ENCODE results near the gene PDZRN4. TPM values are rescaled to one million over a fixed set of nuclear protein-coding genes. Genes with fewer than 3 reads are reported as not detected.

PDZRN4 gene
- polyA plus RNA-seq, 3 donors, result not detected

- WGBS (ENCODE audit: insufficient coverage), result 80% methylated on average over 1 of the region's 2 CpGs
- no peaks in the 10 kb centered on the region for H3K27me3 Mint-ChIP-seq (ENCODE audit: low read depth in 3 of 3)
- no peak overlapping the region for H3K4me3 ChIP-seq (replicated peaks in 1 of 3; ENCODE audit: low read depth in 2 of 3, low read length in 3 of 3)
- H3K36me3 Mint-ChIP-seq, result no peaks in the 10 kb centered on the region
- no peaks in the 10 kb centered on the region for H3K36me3 ChIP-seq (replicated peaks in 1 of 2; ENCODE audit: control insufficient read depth in 1 of 2, insufficient read depth in 2 of 2, low read length in 2 of 2)
- no peak overlapping the region for H3K4me2 ChIP-seq (replicated peaks; ENCODE audit: extremely low read depth, low read length, poor library complexity, severe bottlenecking)
- TF ChIP-seq CTCF (IDR thresholded peaks at IDR 0.05), result no peak
- no peaks in the 10 kb centered on the region for H3K79me2 ChIP-seq (ENCODE audit: insufficient read depth, low read length)
- H3K4me3 Mint-ChIP-seq, result no peak overlapping the region
- no peaks in the 10 kb centered on the region for H3K9me3 ChIP-seq (replicated peaks in 1 of 2; ENCODE audit: control insufficient read depth in 1 of 2, insufficient read depth in 1 of 2, low read length in 2 of 2)
- no peak overlapping the region for H3K9ac ChIP-seq (ENCODE audit: insufficient read depth, low read length, poor library complexity, severe bottlenecking)
- no peak overlapping the region for H3K27ac ChIP-seq (ENCODE audit: low read depth in 1 of 2, low read length in 2 of 2)
- intact Hi-C loops (cut with micrococcal nuclease), result no loop called here
- peaks cover 5 to 15% (median 8%) of the 10 kb centered on the region in 7 donors for H3K9me3 Mint-ChIP-seq
- H3K4me1 Mint-ChIP-seq, result no peaks in the 10 kb centered on the region
- H3K27ac Mint-ChIP-seq, result no peak overlapping the region
- H2AFZ ChIP-seq (ENCODE audit: insufficient read depth, low read depth, low read length, poor library complexity, severe bottlenecking), result no peak overlapping the region
- no peak for DNase-seq
- H3K27me3 ChIP-seq (ENCODE audit: control insufficient read depth in 2 of 2, insufficient read depth in 2 of 2, low read length in 2 of 2), result no peaks in the 10 kb centered on the region
- H3K4me1 ChIP-seq (ENCODE audit: control insufficient read depth in 1 of 2, insufficient read depth in 2 of 2, low read length in 2 of 2), result no peaks in the 10 kb centered on the region
- H4K20me1 ChIP-seq (ENCODE audit: insufficient read depth, low read length), result no peaks in the 10 kb centered on the region
These were observed 47.0 kb upstream of the PDZRN4 start for GRCh38 chr12:41141104-41141503.

GRCh38 chr12:41142376-41142775 lies 45.7 kb upstream of the PDZRN4 start:
- H3K79me2 ChIP-seq (ENCODE audit: insufficient read depth, low read length), result no peaks in the 10 kb centered on the region
- H3K4me3 Mint-ChIP-seq, result no peak overlapping the region
- peaks cover 5 to 15% (median 9%) of the 10 kb centered on the region in 7 donors for H3K9me3 Mint-ChIP-seq
- H3K27me3 ChIP-seq (ENCODE audit: control insufficient read depth in 2 of 2, insufficient read depth in 2 of 2, low read length in 2 of 2), result no peaks in the 10 kb centered on the region
- H3K9ac ChIP-seq (ENCODE audit: insufficient read depth, low read length, poor library complexity, severe bottlenecking), result no peak overlapping the region
- no peaks in the 10 kb centered on the region for H3K36me3 Mint-ChIP-seq
- no peaks in the 10 kb centered on the region for H3K4me1 ChIP-seq (ENCODE audit: control insufficient read depth in 1 of 2, insufficient read depth in 2 of 2, low read length in 2 of 2)
- H3K4me2 ChIP-seq (replicated peaks; ENCODE audit: extremely low read depth, low read length, poor library complexity, severe bottlenecking), result no peak overlapping the region
- no peaks in the 10 kb centered on the region for H4K20me1 ChIP-seq (ENCODE audit: insufficient read depth, low read length)
- H3K4me3 ChIP-seq (replicated peaks in 1 of 3; ENCODE audit: low read depth in 2 of 3, low read length in 3 of 3), result no peak overlapping the region
- DNase-seq, result no peak
- H3K4me1 Mint-ChIP-seq, result no peaks in the 10 kb centered on the region
- H2AFZ ChIP-seq (ENCODE audit: insufficient read depth, low read depth, low read length, poor library complexity, severe bottlenecking), result no peak overlapping the region
- H3K27ac Mint-ChIP-seq, result no peak overlapping the region
- H3K36me3 ChIP-seq (replicated peaks in 1 of 2; ENCODE audit: control insufficient read depth in 1 of 2, insufficient read depth in 2 of 2, low read length in 2 of 2), result no peaks in the 10 kb centered on the region
- no peak for TF ChIP-seq CTCF (IDR thresholded peaks at IDR 0.05)
- no peaks in the 10 kb centered on the region for H3K27me3 Mint-ChIP-seq (ENCODE audit: low read depth in 3 of 3)
- no peak overlapping the region for H3K27ac ChIP-seq (ENCODE audit: low read depth in 1 of 2, low read length in 2 of 2)
- WGBS (ENCODE audit: insufficient coverage), result no CpG with 5 or more reads among the region's 1 CpG
- intact Hi-C loops (cut with micrococcal nuclease), result no loop called here
- no peaks in the 10 kb centered on the region for H3K9me3 ChIP-seq (replicated peaks in 1 of 2; ENCODE audit: control insufficient read depth in 1 of 2, insufficient read depth in 1 of 2, low read length in 2 of 2)

All from CD14-positive monocyte (primary cell).